IPS DF 4.7 (cell line): ENCODE measurements around the gene PHC2.

Source experiments
- DNase-seq: peaks from one replicate; pipeline ENCODE4 v3.0.0-alpha.2; 2013; ENCODE audit warnings: low spot score; ENCODE audit errors: extremely low read depth

Gene PHC2

GRCh38 chr1:33372162-33372561 is 58.7 kb downstream of the PHC2 start:
- DNase-seq, result no peak

- no peak for DNase-seq
These were observed 59.6 kb downstream of the PHC2 start for GRCh38 chr1:33371334-33371733.

- DNase-seq, result no peak
These were observed 60.1 kb downstream of the PHC2 start for GRCh38 chr1:33370827-33371226.

DNA sequence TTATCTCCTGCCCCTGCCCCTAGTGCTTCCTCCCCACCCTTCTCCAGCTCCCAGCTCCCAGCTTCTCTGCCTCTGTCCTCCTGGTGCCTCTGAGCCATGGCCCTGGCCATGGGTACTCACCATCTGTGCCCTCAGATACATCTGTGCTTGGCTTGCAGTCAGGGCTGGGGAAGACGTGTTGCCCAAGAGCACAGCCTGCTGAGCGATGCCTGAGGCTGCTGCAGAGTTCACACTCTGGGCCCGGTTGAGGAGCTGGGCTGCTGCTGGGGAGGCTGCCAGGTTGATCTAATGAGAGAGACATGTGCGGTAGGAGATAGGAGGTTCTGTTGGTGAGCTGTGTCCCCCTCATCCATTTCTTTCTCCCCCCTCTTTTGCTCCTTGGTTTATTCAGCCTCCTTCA is 60.6 kb downstream of the PHC2 start:
- no peak for DNase-seq

- DNase-seq, result no peak
These were observed 61.1 kb downstream of the PHC2 start for GRCh38 chr1:33369764-33370163.

DNA sequence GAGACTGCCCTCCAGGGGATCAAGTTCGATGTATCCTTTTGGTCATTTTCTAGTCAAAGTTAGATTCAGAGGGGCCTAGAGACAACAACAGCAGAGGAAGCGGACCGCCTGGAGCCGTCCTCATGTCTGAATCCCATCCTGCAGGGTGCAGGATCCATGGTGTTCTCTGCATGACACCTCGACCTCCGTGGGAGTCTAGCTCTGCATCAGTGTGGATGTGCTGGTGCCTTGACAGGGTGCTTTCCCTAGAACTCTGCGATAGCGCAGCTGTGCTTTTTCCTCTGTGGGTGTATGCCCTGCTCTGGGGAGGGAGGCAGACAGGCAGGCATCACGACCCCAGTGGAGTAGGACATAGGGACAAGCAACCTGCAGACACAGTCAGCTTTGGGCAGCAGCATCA is 61.8 kb downstream of the PHC2 start:
- no peak for DNase-seq

DNA sequence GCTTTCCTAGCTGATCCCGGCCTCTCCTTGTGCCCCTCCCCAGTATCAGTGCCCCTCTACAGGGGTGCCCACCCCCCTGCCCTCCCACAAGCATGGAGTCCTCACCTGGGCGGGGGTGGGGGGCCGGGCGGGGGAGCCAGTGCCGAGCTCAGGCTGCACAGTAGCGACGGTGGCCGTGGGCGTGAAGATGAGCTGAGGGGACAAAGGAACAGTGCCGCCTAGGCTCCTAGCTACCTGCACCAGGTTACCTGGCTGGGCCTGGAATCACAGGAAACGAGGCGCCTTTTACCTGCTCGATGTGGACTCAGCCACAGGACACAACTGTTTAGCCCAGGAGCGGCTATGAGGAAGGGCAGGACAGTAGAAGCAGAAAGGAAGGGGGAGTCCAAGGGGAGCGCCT is 62.5 kb downstream of the PHC2 start:
- no peak for DNase-seq

DNA sequence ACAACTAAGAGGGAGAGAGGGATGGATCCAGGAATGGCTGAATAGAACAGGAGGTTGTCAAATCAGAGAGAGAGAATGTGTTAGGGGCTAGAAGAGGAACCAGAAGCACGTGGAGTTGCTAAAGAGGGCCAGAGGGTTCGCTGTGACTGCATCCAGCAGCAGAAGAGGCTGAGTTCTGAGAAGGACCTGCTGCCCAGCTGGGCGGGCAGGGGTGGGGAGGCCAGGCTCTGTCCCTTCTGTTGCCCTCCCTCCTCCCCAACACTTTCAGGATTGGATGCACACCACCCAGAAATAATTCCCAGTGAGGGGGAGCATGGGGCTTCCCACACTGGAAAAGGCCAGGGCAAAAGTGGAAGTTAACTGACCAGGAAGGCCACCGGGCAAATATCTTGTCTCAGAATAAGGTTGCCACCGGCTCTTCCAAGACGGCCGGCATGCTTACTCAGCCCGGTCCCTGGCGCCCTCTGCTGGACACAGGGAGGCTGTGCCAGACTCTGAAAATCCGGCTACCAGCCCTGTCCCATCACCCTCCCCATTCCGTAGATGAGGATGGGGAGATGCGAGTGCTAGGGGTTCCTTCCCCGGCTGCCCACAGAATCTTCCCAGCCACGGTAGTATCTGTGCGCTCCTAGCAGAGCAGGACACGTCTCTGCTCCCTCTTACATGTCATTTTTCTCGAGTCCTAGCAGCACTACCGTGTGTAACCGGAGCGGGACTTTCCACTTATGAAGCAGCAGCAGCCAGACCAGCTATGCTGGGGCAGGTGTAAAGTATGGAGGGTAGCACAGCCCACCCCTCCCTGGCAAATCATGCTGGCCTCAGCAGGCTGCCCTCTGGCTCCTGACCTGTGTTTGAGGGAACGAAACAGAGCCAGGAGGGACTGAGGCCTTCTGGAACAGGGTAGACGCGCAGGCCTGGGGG is 63.1 kb downstream of the PHC2 start:
- peak; percentile 46 for DNase-seq

DNA sequence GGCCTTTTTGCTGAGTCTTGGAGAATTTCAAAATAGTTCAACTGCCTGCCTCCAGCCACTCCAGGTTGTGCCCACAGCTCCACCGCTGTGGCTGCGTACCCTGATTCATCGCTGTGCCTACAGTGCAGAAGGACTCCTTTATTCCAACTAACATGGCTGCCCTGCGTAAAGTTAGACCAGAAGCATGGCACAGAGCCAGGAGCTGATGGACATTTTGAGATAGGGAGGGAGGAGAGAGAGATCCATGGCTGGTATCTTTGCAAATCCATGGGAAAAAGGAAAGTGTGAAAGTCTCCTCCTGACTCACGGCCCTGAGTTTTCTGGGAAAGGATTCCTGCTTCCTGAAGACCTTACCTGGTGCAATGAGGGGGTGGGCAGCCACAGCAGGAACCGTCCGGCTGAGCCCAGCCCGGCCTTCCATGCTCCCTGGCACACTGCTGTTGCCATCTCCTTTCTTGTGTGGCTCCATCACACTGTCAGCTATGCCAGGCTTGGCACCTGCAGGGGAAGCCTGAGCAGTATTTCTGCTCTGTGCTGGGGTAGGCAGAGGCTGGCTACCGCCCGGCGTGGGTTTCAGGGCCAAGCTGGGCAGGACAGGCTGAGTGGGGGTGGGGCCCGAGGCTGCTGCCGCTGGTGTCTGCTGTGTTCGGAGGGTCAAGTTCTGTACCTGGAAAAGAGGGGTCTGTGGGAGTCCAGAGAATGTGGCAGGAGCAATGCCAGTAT is 64.0 kb downstream of the PHC2 start:
- DNase-seq, result no peak

- DNase-seq, result no peak
These were observed 65.3 kb downstream of the PHC2 start for GRCh38 chr1:33365560-33365997.

- DNase-seq, result no peak
These were observed 66.4 kb downstream of the PHC2 start for GRCh38 chr1:33364565-33364918.

DNA sequence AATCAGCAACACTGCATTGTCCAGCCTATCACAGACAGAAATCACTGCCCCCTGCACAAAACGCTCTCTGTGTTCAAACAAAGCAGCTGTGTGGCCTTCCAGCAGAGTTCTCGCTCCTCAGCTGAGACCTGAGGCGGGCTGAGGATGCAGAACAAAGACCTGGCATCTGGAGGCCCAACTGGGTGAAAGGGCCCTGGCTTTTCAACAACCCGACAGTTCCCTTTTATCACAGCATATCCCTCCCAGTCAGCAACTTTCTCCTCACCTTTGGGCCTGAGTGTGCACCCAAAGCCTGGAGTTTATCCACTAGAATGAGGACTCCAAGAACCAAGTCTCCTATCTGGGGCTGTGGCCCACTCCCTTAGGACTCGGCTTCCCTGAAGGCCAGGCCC is 67.4 kb downstream of the PHC2 start:
- DNase-seq, result no peak

DNA sequence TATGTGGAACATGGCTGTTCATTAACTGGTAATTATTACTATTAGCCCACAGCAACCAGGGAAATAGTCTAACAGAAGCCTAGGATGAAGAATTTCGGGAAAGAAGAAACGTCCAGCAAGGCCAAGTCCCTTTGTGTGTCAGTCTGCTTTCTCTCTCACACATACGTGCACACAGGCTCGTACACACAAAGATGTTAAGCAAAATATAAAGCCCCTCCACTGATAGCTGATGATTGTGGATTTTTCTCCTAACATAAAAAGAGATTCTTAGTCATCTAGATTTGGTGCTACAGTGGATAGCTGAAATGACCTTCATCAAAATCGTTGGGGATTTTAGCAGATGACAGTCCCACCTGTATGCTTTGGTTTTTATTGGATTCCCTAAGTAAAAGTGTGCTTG is 67.9 kb downstream of the PHC2 start:
- no peak for DNase-seq

GRCh38 chr1:33361532-33362235 is 69.2 kb downstream of the PHC2 start:
- DNase-seq, result no peak

DNA sequence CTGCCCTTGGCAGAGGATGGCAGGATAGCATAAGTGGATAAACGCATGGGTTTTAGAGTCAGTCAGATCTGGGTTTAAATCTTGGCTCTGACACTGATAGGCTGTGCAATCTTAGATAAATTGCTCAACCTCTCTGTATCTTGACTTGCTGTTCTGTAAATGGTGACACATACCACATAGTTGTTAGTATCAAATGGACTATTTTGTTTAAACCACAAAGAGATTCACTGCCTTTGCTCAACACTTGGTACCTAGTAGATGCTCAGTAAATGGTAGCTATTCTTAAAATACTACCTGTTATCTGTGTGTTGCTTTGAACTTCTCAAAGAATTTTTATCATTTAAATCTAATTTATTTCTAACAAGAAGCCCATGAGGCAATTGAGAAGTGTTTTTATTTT is 70.5 kb downstream of the PHC2 start:
- DNase-seq, result no peak

GRCh38 chr1:33359931-33360330 is 71.0 kb downstream of the PHC2 start:
- DNase-seq, result no peak

DNA sequence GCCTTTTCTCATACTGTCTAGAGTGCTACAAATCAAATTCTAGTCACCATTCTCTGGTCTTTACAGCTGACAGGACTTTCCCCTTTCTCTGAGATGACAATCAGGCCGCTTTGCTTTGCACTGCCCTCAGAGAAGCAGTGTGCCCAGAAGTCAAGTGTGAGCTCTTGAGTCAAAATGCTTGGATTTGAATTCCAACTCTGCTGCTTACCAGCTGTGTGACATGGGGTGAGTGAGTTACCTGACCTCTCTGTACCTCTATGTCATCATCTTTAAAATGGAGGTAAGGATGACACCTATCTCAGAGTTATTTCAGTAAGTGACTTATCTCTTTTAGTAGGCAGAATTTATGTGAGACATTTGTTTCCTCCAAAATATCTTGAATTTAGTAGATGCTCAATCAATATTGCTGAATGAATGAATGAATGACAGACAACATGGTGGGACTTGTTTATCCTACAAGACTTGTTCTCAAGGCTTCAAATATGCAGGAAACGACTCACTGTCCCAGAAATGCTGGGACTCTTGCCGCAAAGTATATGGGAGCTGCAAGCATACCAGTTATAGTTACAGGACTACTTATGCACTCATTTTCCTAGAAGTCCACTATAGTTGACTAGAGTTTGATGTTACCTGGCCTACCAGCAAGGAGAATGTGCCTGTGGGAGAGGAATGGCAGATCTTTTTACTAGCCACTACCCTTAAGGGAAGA is 71.9 kb downstream of the PHC2 start:
- DNase-seq, result no peak

- no peak for DNase-seq
These were observed 72.6 kb downstream of the PHC2 start for GRCh38 chr1:33358114-33358794.

DNA sequence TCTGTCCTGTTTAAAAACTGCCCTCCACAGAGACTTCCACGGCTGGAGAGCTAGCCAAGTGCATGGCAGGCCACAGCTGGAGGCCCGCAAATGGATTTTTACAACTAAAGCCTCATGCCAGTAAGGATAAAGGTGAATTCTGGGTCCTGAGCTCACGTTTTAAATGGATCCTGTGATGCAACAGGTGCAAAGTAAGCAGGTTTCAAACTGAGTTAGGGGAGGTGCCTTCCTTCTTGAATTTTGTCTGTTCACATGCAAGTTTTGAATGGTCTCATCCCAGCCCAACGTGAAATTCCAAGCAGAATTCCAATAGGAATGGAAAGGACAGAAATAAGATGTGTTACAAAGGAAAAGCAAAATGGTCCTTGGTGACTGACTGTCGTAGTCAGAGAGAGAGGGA is 73.8 kb downstream of the PHC2 start:
- no peak for DNase-seq

- DNase-seq, result no peak
These were observed 76.1 kb downstream of the PHC2 start for GRCh38 chr1:33354707-33355316.

- no peak for DNase-seq
These were observed 77.4 kb downstream of the PHC2 start for GRCh38 chr1:33353531-33353930.
